Sigmoid colon (tissue), 3 donors: Measurements from ENCODE around the gene SLC7A5.
"Not testable (repeated sequence)": the region's sequence is repeated elsewhere in the genome, so short reads cannot be mapped to it uniquely, and the experiment has no call there.

Source experiments
- POLR2A ChIP-seq, 2 donors: fragments of 450-650 bp; IDR thresholded peaks; one replicate each; pipeline ENCODE4 v1.6.1; 2016; ENCODE audit warnings: antibody characterized with exemption in 2 of 2, mild to moderate bottlenecking in 2 of 2, moderate library complexity in 2 of 2
- TF ChIP-seq, protein P1 (sequence below), 4 experiments: fragments of 450-650 bp in 3 of 4; fragments of 200-600 bp in 1 of 4; IDR thresholded peaks; one replicate each; pipeline ENCODE4 v1.5.1; 2016 to 2019; ENCODE audit warnings: antibody characterized with exemption in 4 of 4, mild to moderate bottlenecking in 3 of 4, moderate library complexity in 2 of 4

DNA sequence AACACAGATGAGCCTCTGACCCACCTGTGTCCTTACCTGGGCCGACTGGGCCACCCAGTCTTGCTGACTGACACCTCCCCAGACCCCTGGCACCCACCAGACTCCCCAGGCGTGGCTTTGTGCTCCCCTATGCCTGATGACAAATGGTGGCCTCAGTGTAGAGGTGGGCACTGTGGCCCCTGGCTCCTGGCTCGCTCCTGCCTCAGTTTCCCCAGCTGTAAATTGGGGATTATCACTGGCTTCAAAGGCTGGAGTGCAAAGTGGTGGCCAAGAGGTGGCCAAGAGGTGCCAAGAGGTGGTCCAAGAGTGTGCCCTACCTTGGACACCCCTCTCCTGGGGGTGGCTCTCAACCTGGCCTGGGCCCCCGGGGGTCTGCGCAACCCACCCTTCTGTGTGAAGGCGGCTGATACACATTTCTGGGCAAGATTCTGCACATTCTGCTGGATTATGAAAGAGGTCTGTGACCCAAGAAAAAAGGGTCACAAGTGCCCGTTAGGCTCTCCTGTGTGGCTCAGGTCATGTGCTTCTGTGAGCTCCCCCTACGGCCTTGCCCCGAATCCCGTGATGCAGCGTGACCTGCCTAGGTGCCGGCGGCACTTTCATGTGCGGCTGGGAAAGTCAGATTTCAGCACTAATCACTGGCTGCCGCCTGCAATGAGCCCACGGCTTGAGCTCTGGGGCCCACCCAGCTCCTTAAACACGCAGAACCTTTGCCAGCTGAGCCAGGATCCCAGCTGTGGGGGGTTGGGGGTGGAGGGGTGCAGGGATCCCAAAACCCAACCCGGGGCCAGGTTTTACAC lies 7.8 kb downstream of the SLC7A5 start:
- TF ChIP-seq, protein P1, sequence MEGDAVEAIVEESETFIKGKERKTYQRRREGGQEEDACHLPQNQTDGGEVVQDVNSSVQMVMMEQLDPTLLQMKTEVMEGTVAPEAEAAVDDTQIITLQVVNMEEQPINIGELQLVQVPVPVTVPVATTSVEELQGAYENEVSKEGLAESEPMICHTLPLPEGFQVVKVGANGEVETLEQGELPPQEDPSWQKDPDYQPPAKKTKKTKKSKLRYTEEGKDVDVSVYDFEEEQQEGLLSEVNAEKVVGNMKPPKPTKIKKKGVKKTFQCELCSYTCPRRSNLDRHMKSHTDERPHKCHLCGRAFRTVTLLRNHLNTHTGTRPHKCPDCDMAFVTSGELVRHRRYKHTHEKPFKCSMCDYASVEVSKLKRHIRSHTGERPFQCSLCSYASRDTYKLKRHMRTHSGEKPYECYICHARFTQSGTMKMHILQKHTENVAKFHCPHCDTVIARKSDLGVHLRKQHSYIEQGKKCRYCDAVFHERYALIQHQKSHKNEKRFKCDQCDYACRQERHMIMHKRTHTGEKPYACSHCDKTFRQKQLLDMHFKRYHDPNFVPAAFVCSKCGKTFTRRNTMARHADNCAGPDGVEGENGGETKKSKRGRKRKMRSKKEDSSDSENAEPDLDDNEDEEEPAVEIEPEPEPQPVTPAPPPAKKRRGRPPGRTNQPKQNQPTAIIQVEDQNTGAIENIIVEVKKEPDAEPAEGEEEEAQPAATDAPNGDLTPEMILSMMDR (IDR thresholded peaks at IDR 0.05), result not testable (repeated sequence)
- not testable (repeated sequence) for TF ChIP-seq POLR2A (IDR thresholded peaks at IDR 0.05)
